A549 (cell line): ENCODE measurements around the gene CDHR2. TPM values are rescaled to one million over a fixed set of nuclear protein-coding genes. Genes with fewer than 3 reads are reported as not detected.
A peak's percentile ranks its signal among the peaks of the same experiment; 100 is the strongest.

ENCODE experiments used
- ATAC-seq, 2 experiments: fragments of 200-7000 bp in 1 of 2; fragments of >200 bp in 1 of 2; cut with Nextera tagmentation in 1 of 2; cut with Tn5 transposase in 1 of 2; 3 replicates each; pipeline versions ENCODE4 v1.8.0 to v1.9.1; 2018 to 2020; ENCODE audit warnings: mild to moderate bottlenecking in 1 of 2, moderate library complexity in 1 of 2
- CTCF ChIA-PET: fragments of 300-600 bp; sonication (Branson Sonifier 250); formaldehyde crosslinking; extraction: SDS; loops from one replicate; lab custom pipeline; 2021; ENCODE audit warnings: antibody characterized with exemption, inconsistent platforms; lab: Yijun Ruan, JAX
- POLR2A ChIA-PET: fragments of 350-600 bp; formaldehyde crosslinking; extraction: SDS; loops from one replicate; lab custom pipeline; 2021; ENCODE audit warnings: antibody characterized with exemption, inconsistent platforms; lab: Yijun Ruan, JAX
- DNase-seq, 2 experiments: peaks; one replicate each; pipeline versions ENCODE4 v3.0.0 to v3.0.0-alpha.2; 2011 to 2016; ENCODE audit warnings: low read depth in 1 of 2, low spot score in 1 of 2
- FAIRE-seq: peaks from 2 replicates; lab custom pipeline; 2011; peaks lifted over from hg19 to GRCh38; lab: Jason Lieb, UNC
- H3K27ac ChIP-seq, 2 experiments: fragments of >200 bp; sonication (Bioruptor Twin); formaldehyde crosslinking; 3 replicates each; pipeline ENCODE4 v1.5.1; 2016 to 2017
- H3K4me1 ChIP-seq: fragments of >200 bp; sonication (Bioruptor Twin); formaldehyde crosslinking; 3 replicates; pipeline ENCODE4 v1.6.1; 2016
- H3K4me2 ChIP-seq: fragments of >200 bp; sonication (Bioruptor Twin); formaldehyde crosslinking; 3 replicates; pipeline ENCODE4 v1.6.1; 2016
- H3K4me3 ChIP-seq: fragments of >200 bp; sonication (Bioruptor Twin); formaldehyde crosslinking; 3 replicates; pipeline ENCODE4 v1.5.1; 2016
- H3K9me3 ChIP-seq: fragments of >200 bp; sonication (Bioruptor Twin); formaldehyde crosslinking; 3 replicates; pipeline ENCODE4 v1.6.1; 2016
- CBX8 ChIP-seq: fragments of 200-600 bp; sonication (generic); IDR thresholded peaks from 2 replicates; pipeline ENCODE4 v1.6.1; 2016
- CHD2 ChIP-seq: fragments of 150-350 bp; IDR thresholded peaks from 2 replicates; pipeline ENCODE4 v1.6.1; 2014; ENCODE audit warnings: low read length; ENCODE audit not compliant: partially characterized antibody
- CTCF ChIP-seq: fragments of >200 bp; sonication (Bioruptor Twin); formaldehyde crosslinking; IDR thresholded peaks from 3 replicates; pipeline ENCODE4 v1.5.1; 2016
- EHMT2 ChIP-seq: fragments of 200-600 bp; sonication (generic); IDR thresholded peaks from 2 replicates; pipeline ENCODE4 v1.6.1; 2016; ENCODE audit warnings: antibody characterized with exemption, low read depth, mild to moderate bottlenecking, moderate library complexity
- HES2 ChIP-seq: fragments of >200 bp; sonication (Bioruptor Twin); formaldehyde crosslinking; IDR thresholded peaks from 2 replicates; pipeline ENCODE4 v1.6.1; 2016
- JUNB ChIP-seq: fragments of >200 bp; sonication (Bioruptor Twin); formaldehyde crosslinking; IDR thresholded peaks from 2 replicates; pipeline ENCODE4 v1.6.1; 2016
- KDM1A ChIP-seq: fragments of 200-600 bp; sonication (generic); IDR thresholded peaks from 2 replicates; pipeline ENCODE4 v1.6.1; 2016; ENCODE audit warnings: low read depth, mild to moderate bottlenecking
- POLR2A ChIP-seq: IDR thresholded peaks from 2 replicates; pipeline ENCODE4 v1.6.1; 2012; ENCODE audit warnings: mild to moderate bottlenecking, low read length
- REST ChIP-seq: fragments of 200-600 bp; sonication (generic); IDR thresholded peaks from 2 replicates; pipeline ENCODE4 v1.6.1; 2016; ENCODE audit warnings: antibody characterized with exemption, mild to moderate bottlenecking, moderate library complexity
- USF2 ChIP-seq: fragments of 450-650 bp; IDR thresholded peaks from 2 replicates; pipeline ENCODE4 v1.6.1; 2014; ENCODE audit warnings: antibody characterized with exemption
- WGBS: methylation state at CpG from one replicate; pipeline ENCODE4 v1.1.6; 2017; ENCODE audit errors: missing lambda C conversion rate; 5-methylcytosine and 5-hydroxymethylcytosine counted together
- polyA plus RNA-seq, 4 experiments: library from polyadenylated mRNA; depleted of rRNA in 3 of 4; stranded (reverse); fragments of >200 nt; fragmentation: RNase III in 1 of 4; extraction: RNeasy Plus Mini Kit Qiagen cat#74134 plus additional on column Dnase treatment in 1 of 4; gene quantifications; 2 replicates in 3 of 4; 3 replicates in 1 of 4; pipeline ENCODE4 v1.2.3, GENCODE V29; 2011 to 2017

CDHR2 gene
- polyA plus RNA-seq, 2 of the 4 experiments (the other 2 are of a cell fraction): 0.09 TPM; not detected in 1

- ATAC-seq: no peak
- whole genome bisulfite sequencing: 90% methylated on average over 20 of the region's 28 CpGs
These were observed 18.7 kb upstream of the CDHR2 start for GRCh38 chr5:176530393-176530982.

More at GRCh38 chr5:176530393-176530982, 18.7 kb upstream of the CDHR2 start:
- POLR2A ChIA-PET: no interaction called here
- no peaks in the 10 kb centered on the region for H3K9me3 ChIP-seq
- TF ChIP-seq EHMT2 (no peak), KDM1A (no peak), REST (no peak), CHD2 (no peak), JUNB (no peak), CBX8 (no peak), POLR2A (no peak), CTCF (no peak), USF2 (no peak), HES2 (no peak)
- CTCF ChIA-PET: interaction anchor here (0.8 to 2.2 kb wide), 6 partner anchors 10 to 114 kb away, joined by 3 to 9 read pairs (median 4); partner anchors contain the start of genes CLTB and FAF2
- H3K27ac ChIP-seq: peak overlapping the region in 1 of 2 experiments; percentile 40; a peak in 2 of 6 replicates
- H3K4me2 ChIP-seq: no peak overlapping the region
- peaks cover 39% of the 10 kb centered on the region for H3K4me1 ChIP-seq
- H3K4me3 ChIP-seq: no peak overlapping the region
- DNase-seq: no peak
- no peak for FAIRE-seq
